HEK293 (cell line): ENCODE results near the gene AHCYL1.
A peak's percentile ranks its signal among the peaks of the same experiment; 100 is the strongest.
"Not testable (repeated sequence)": the region's sequence is repeated elsewhere in the genome, so short reads cannot be mapped to it uniquely, and the experiment has no call there.

Experiments
- CTCF ChIA-PET: fragments of 350-600 bp; formaldehyde crosslinking; extraction: SDS; loops from one replicate; lab custom pipeline; 2021; ENCODE audit warnings: antibody characterized with exemption; lab: Yijun Ruan, JAX
- POLR2A ChIA-PET: fragments of 300-600 bp; formaldehyde crosslinking; extraction: SDS; loops from one replicate; lab custom pipeline; 2020; ENCODE audit warnings: antibody characterized with exemption, inconsistent platforms; lab: Yijun Ruan, JAX
- H3K27ac ChIP-seq: fragments of 200-500 bp; sonication (Bioruptor generic); 2 replicates; pipeline ENCODE4 v1.5.1; 2014; ENCODE audit warnings: low read depth, low read length, control low read depth, inconsistent platforms; ENCODE audit errors: extremely low read depth
- H3K36me3 ChIP-seq, 2 experiments: fragments of 200-500 bp in 1 of 2; sonication (Bioruptor generic) in 1 of 2; 1 replicate in 1 of 2; 2 replicates in 1 of 2; pipeline ENCODE4 v1.5.1; 2014 to 2017; ENCODE audit warnings: inconsistent platforms in 2 of 2, low read length in 2 of 2; ENCODE audit not compliant: control insufficient read depth in 2 of 2, insufficient read depth in 1 of 2
- H3K4me1 ChIP-seq: fragments of 200-500 bp; sonication (Bioruptor generic); 2 replicates; pipeline ENCODE4 v1.5.1; 2014; ENCODE audit warnings: mild to moderate bottlenecking, low read length, inconsistent platforms; ENCODE audit not compliant: control insufficient read depth, insufficient read depth
- H3K4me3 ChIP-seq: 2 replicates; pipeline ENCODE4 v1.5.1; 2011; ENCODE audit warnings: low read depth, mild to moderate bottlenecking, control low read depth, low read length, moderate library complexity
- H3K9me3 ChIP-seq: fragments of 200-500 bp; sonication (Bioruptor generic); 2 replicates; pipeline ENCODE4 v1.5.1; 2014; ENCODE audit warnings: low read depth, low read length, inconsistent platforms; ENCODE audit not compliant: control insufficient read depth, insufficient read depth
- BCL11B ChIP-seq: fragments of 450-650 bp; formaldehyde crosslinking; IDR thresholded peaks from 2 replicates; pipeline ENCODE4 v1.5.1; 2016; ENCODE audit warnings: low read depth, missing biosample characterization, missing genetic modification characterization
- ELK4 ChIP-seq: IDR thresholded peaks from 2 replicates; pipeline ENCODE4 v1.6.1; 2011; ENCODE audit warnings: mild to moderate bottlenecking, low read depth, low read length, borderline replicate concordance
- PRDM10 ChIP-seq: fragments of 450-650 bp; formaldehyde crosslinking; IDR thresholded peaks from 2 replicates; pipeline ENCODE4 v1.5.1; 2016; ENCODE audit warnings: missing biosample characterization, missing genetic modification characterization
- ZBTB44 ChIP-seq: fragments of 450-650 bp; IDR thresholded peaks from 2 replicates; pipeline ENCODE4 v1.5.1; 2018; ENCODE audit warnings: missing biosample characterization, mild to moderate bottlenecking, missing genetic modification characterization
- ZBTB48 ChIP-seq: fragments of 450-650 bp; formaldehyde crosslinking; IDR thresholded peaks from 2 replicates; pipeline ENCODE4 v1.5.1; 2016; ENCODE audit warnings: missing biosample characterization, missing genetic modification characterization
- ZFP3 ChIP-seq: fragments of 450-650 bp; formaldehyde crosslinking; IDR thresholded peaks from 2 replicates; pipeline ENCODE4 v1.5.1; 2016; ENCODE audit warnings: low read depth, missing biosample characterization, missing genetic modification characterization
- ZFP69B ChIP-seq: fragments of 450-650 bp; formaldehyde crosslinking; IDR thresholded peaks from 2 replicates; pipeline ENCODE4 v1.5.1; 2016; ENCODE audit warnings: missing biosample characterization, missing genetic modification characterization
- ZNF175 ChIP-seq: fragments of 450-650 bp; formaldehyde crosslinking; IDR thresholded peaks from 2 replicates; pipeline ENCODE4 v1.5.1; 2016; ENCODE audit warnings: missing biosample characterization, missing genetic modification characterization
- ZNF266 ChIP-seq: fragments of 450-650 bp; formaldehyde crosslinking; IDR thresholded peaks from 2 replicates; pipeline ENCODE4 v1.5.1; 2016; ENCODE audit warnings: missing biosample characterization, missing genetic modification characterization, low read depth
- ZNF513 ChIP-seq: fragments of 450-650 bp; IDR thresholded peaks from 2 replicates; pipeline ENCODE4 v1.5.1; 2018; ENCODE audit warnings: missing biosample characterization, missing genetic modification characterization
- ZNF555 ChIP-seq: fragments of 450-650 bp; formaldehyde crosslinking; conservative IDR thresholded peaks from 2 replicates; pipeline ENCODE4 v1.5.1; 2017; ENCODE audit warnings: missing biosample characterization, mild to moderate bottlenecking, missing genetic modification characterization, inconsistent platforms
- ZNF571 ChIP-seq: fragments of 450-650 bp; formaldehyde crosslinking; IDR thresholded peaks from 2 replicates; pipeline ENCODE4 v1.5.0; 2017; ENCODE audit warnings: missing biosample characterization, missing genetic modification characterization
- ZNF580 ChIP-seq: fragments of 450-650 bp; formaldehyde crosslinking; IDR thresholded peaks from 2 replicates; pipeline ENCODE4 v1.5.1; 2016; ENCODE audit warnings: missing biosample characterization, missing genetic modification characterization
- ZNF626 ChIP-seq: fragments of 450-650 bp; sonication (Bioruptor Pico); formaldehyde crosslinking; IDR thresholded peaks from 2 replicates; pipeline ENCODE4 v1.5.1; 2018; ENCODE audit warnings: missing biosample characterization, missing genetic modification characterization, inconsistent platforms
- ZNF747 ChIP-seq: fragments of 450-650 bp; formaldehyde crosslinking; IDR thresholded peaks from 2 replicates; pipeline ENCODE4 v1.5.1; 2016; ENCODE audit warnings: missing biosample characterization, missing genetic modification characterization
- ZNF76 ChIP-seq: fragments of 450-650 bp; formaldehyde crosslinking; IDR thresholded peaks from 2 replicates; pipeline ENCODE4; 2016; ENCODE audit warnings: low read depth, missing biosample characterization, missing genetic modification characterization, borderline replicate concordance
- ZNF776 ChIP-seq: fragments of 450-650 bp; formaldehyde crosslinking; IDR thresholded peaks from 2 replicates; pipeline ENCODE4 v1.5.0; 2017; ENCODE audit warnings: missing biosample characterization, missing genetic modification characterization, borderline replicate concordance
- ZNF837 ChIP-seq: fragments of 450-650 bp; formaldehyde crosslinking; IDR thresholded peaks from 2 replicates; pipeline ENCODE4 v1.5.1; 2016; ENCODE audit warnings: missing biosample characterization, missing genetic modification characterization
- ZSCAN18 ChIP-seq: fragments of 450-650 bp; formaldehyde crosslinking; IDR thresholded peaks from 2 replicates; pipeline ENCODE4 v1.5.1; 2016; ENCODE audit warnings: missing biosample characterization, missing genetic modification characterization
- TF ChIP-seq, protein P1 (sequence below): fragments of 450-650 bp; formaldehyde crosslinking; IDR thresholded peaks from 2 replicates; pipeline ENCODE4 v1.5.1; 2016; ENCODE audit warnings: missing biosample characterization, missing genetic modification characterization

The AHCYL1 gene

GRCh38 chr1:110024613-110025012, 40.0 kb downstream of the AHCYL1 start:
- Histone ChIP-seq H3K36me3 (peaks cover 22 to 55% of the 10 kb centered on the region in 2 experiments), H3K9me3 (no peaks in the 10 kb centered on the region), H3K4me3 (no peak overlapping the region), H3K27ac (no peak overlapping the region), H3K4me1 (no peaks in the 10 kb centered on the region)
- no peak for TF ChIP-seq ZBTB44 (tag by site-specific recombination)
- no peak for TF ChIP-seq ZNF513
- no peak for TF ChIP-seq ZNF571
- TF ChIP-seq ZFP3 (tag by site-specific recombination): no peak
- TF ChIP-seq ZNF776: no peak
- no peak for TF ChIP-seq ZBTB48 (tag by site-specific recombination)
- TF ChIP-seq ELK4: no peak
- no peak for TF ChIP-seq ZNF76
- no peak for TF ChIP-seq ZNF580 (tag by site-specific recombination)
- no peak for TF ChIP-seq ZFP69B (tag by site-specific recombination)
- TF ChIP-seq ZNF175 (tag by site-specific recombination): no peak
- CTCF ChIA-PET: interaction anchor here (0.6 to 0.7 kb wide), 2 partner anchors 52 to 394 kb away, joined by 3 read pairs; no protein-coding TSS in a partner anchor
- POLR2A ChIA-PET: interaction anchor here (1.1 kb wide), 1 partner anchor 10 kb away, joined by 6 read pairs; the partner anchor contains the start of gene STRIP1

- not testable (repeated sequence) for H3K4me3 ChIP-seq, H3K27ac ChIP-seq
- TF ChIP-seq PRDM10 (tag by site-specific recombination): peak; percentile 74
- TF ChIP-seq, all 188 proteins: peak for 1; not testable (repeated sequence) for 187
- H3K4me1 ChIP-seq, POLR2A ChIA-PET, H3K36me3 ChIP-seq, H3K9me3 ChIP-seq: not testable (repeated sequence)
- CTCF ChIA-PET: interaction anchor here (0.6 to 2.5 kb wide), 17 partner anchors 9 to 614 kb away, joined by 3 to 24 read pairs (median 5); no protein-coding TSS in a partner anchor
Measured at GRCh38 chr1:110030687-110031086, 46.1 kb downstream of the AHCYL1 start.

DNA sequence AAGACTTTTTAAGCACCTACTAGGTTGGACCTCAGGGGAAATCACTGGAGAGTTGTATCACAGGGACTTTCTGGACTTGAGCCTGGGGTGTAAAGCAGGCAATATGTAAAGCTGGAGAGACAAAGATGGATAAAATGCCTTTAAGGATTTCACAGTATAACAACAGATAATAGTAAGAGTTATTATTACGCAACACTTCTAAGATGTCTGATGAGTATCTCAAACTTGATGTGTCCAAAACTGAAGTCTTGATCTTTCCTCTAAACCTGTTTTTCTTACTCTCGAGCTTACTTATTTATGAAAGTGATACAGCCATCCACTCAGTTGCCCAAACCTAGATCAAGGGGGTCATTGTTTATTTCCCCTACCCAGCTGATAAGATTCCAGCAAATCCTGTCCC, 47.8 kb downstream of the AHCYL1 start:
- ChIA-PET CTCF (interaction anchor here (0.6 to 2.0 kb wide), 9 partner anchors 21 to 1248 kb away, joined by 3 to 8 read pairs (median 3); no protein-coding TSS in a partner anchor), POLR2A (no interaction called here)
- Histone ChIP-seq H3K4me1 (peaks cover 4% of the 10 kb centered on the region; the same call in 1 of the 2 replicates), H3K36me3 (peaks cover 0 to 6% of the 10 kb centered on the region in 2 experiments; a peak in 2 of 3 replicates), H3K4me3 (no peak overlapping the region), H3K9me3 (no peaks in the 10 kb centered on the region), H3K27ac (no peak overlapping the region)
- TF ChIP-seq BCL11B: no peak
- TF ChIP-seq ZNF747 (tag by site-specific recombination): no peak
- no peak for TF ChIP-seq ZSCAN18 (tag by site-specific recombination)
- TF ChIP-seq ZNF266: no peak
- no peak for TF ChIP-seq ZNF626 (tag by site-specific recombination)
- TF ChIP-seq ZNF555 (tag by site-specific recombination): no peak
- no peak for TF ChIP-seq ZNF837
- no peak for TF ChIP-seq ZFP3 (tag by site-specific recombination)
- TF ChIP-seq, protein P1, sequence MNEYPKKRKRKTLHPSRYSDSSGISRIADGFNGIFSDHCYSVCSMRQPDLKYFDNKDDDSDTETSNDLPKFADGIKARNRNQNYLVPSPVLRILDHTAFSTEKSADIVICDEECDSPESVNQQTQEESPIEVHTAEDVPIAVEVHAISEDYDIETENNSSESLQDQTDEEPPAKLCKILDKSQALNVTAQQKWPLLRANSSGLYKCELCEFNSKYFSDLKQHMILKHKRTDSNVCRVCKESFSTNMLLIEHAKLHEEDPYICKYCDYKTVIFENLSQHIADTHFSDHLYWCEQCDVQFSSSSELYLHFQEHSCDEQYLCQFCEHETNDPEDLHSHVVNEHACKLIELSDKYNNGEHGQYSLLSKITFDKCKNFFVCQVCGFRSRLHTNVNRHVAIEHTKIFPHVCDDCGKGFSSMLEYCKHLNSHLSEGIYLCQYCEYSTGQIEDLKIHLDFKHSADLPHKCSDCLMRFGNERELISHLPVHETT (tag by site-specific recombination): no peak
